GM18505 (cell line): ENCODE measurements around the gene PREX1.
"Not testable (repeated sequence)": the region's sequence is repeated elsewhere in the genome, so short reads cannot be mapped to it uniquely, and the experiment has no call there.

ENCODE experiments used
- ATAC-seq: cut with Tn5 transposase; IDR thresholded peaks from one replicate; pipeline ENCODE4 v1.9.1; 2021; ENCODE audit not compliant: unreplicated experiment
- POLR2A ChIP-seq: IDR thresholded peaks from 4 replicates; pipeline ENCODE4 v1.6.1; 2011; ENCODE audit warnings: borderline replicate concordance; ENCODE audit not compliant: insufficient read depth, insufficient read length; ENCODE audit errors: extremely low read depth

Gene PREX1

DNA sequence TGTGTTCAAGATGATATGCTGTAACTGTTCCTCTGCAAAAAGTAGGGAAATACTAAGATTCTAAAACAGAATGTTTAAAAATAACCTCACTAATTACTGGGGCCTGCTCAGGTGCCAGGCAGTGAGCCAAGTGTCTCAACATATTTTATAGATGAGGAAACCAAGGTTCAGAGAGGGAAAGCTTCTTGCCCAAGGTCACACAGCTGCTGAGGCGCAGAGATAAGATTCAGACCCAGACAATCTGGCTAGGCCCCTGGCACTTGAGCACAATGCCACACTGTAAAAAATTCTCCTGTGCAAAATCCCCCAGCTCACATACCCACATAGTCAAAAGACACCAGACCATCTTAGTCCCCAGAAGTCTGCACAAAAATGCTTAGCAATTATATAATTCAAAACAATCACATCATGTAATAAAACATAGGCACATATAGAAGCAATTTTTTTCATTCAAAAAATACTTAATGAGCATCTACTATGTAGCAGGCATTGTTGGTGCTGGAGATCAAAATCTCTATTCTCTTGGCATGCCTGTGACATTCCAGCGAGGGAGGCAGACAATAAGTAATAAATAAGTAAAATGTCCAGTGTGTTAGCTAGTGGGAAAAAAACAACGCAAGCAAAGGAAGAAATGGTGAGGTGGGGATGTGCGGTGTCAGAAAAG lies 10.3 kb downstream of the PREX1 start:
- no peak for TF ChIP-seq POLR2A
- no peak for ATAC-seq

DNA sequence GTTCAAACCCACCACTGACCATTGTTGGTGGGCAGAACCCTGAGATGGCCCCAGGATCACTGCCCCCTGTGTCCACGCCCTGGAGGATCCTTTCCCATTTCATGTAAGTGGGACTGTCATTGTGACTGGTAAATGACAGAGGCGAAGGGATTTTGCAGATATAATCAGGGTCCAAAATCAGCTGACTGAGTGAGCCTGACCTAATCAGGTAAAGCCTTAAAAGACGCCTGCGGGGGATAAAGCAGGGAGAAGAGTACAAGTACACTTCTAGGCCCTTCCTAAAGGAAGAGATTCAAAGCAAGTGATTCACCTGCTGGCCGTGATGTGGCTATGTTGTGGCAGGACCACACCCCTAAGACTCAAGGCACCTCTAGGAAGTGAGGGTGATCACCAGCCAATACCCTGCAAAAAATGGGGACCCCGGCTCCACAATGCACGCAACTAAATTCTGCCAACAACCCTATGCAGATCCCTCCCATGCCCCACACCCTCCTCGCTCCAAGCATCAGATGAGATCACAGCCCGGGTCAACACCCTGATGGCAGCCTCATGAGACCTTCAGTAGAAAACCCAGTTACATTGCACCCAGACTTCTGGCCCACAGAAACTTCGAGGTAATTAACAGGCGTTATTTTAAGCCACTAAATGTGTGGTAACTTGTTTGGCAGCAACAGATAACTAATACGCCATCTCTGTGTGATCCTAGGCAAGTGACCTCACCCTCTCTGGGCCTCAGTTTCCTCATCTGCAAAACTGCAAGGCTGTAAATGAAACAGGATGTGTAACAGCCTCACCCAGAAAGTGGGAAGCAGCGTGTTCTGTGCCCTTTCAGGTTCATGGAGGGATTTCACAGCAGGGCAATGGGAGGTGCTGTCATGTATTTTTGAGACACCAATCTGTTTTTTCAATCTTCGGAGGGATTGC lies 11.3 kb downstream of the PREX1 start:
- no peak for ATAC-seq
- no peak for TF ChIP-seq POLR2A

DNA sequence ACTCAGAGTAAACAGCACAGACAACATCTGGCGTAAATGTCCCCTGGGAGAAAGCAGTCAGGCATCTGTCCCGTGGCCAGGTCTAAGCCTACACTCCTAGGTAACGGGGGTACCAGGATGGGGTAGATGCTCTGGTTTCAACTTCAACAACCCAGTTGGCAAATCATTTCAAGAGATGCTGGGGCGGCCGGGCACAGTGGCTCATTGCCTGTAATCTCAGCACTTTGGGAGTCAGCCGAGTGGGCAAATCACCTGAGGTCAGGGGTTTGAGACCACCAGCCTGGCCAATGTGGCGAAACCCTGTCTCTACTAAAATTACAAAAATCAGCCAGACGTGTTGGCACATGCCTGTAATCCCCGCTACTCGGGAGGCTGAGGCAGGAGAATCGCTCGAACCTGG lies 12.3 kb downstream of the PREX1 start:
- no peak for ATAC-seq
- TF ChIP-seq POLR2A: no peak

DNA sequence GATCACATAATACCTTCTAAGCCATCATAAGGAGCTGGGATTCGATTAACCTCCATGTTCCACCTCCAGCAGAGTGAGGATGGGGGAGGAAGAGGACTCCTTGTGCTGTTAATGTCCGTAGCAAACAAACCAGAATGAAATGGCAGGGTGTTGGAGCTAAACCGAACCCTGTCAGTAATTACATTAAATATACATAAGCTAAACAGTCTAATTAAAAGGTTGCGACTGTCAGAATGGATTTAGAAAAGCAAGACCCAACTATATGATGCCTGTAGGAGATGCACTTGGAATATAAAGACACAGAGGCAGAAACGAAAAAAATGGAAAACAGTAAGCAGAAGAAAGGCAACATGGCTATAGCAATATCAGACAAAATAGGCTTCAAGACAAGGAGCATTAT lies 13.2 kb downstream of the PREX1 start:
- ATAC-seq: no peak
- no peak for TF ChIP-seq POLR2A

DNA sequence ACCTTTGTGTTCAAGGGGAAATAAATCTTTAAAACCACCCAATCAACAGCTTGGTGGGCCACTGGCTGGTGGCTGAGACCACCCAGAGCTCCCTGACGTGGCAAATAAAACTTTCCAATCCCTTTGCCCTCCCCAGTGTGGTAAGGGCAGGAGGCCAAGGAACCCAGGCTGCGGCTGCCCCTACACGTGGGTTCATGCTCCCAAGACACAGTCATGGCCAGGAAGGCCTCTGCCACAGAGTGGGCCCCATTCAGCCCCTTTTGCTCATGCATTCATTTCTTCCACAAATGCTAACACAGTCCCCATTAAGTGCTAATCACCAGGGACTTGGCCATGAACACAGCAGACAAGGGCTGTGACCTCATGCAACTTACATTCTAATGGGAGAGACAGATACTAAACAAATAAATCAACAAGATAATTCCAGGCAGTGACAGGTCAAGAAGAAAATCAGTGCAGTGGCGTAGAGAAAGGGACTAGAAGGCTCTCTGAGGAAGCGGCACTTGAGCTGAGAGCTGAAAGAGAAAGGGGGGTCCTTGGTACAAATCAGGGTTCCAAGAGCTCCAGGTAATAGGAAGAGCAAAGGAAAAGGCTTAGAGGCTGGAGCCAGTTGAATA lies 13.8 kb downstream of the PREX1 start:
- no peak for ATAC-seq
- no peak for TF ChIP-seq POLR2A

DNA sequence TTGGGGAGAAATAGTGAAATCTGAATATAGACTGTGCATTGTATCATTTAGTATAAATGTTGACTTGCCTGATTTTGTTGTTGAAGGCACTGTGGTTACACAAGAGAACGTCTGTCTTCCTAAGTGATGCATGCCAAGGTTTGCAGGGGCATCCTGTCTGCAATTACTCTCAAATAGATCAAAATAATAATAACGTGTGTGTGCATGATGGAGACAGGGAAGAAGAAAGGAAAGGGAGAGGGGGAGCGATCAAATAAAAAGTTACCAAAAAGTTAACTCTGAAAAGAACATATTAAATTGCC lies 14.4 kb downstream of the PREX1 start:
- TF ChIP-seq POLR2A: no peak
- no peak for ATAC-seq

DNA sequence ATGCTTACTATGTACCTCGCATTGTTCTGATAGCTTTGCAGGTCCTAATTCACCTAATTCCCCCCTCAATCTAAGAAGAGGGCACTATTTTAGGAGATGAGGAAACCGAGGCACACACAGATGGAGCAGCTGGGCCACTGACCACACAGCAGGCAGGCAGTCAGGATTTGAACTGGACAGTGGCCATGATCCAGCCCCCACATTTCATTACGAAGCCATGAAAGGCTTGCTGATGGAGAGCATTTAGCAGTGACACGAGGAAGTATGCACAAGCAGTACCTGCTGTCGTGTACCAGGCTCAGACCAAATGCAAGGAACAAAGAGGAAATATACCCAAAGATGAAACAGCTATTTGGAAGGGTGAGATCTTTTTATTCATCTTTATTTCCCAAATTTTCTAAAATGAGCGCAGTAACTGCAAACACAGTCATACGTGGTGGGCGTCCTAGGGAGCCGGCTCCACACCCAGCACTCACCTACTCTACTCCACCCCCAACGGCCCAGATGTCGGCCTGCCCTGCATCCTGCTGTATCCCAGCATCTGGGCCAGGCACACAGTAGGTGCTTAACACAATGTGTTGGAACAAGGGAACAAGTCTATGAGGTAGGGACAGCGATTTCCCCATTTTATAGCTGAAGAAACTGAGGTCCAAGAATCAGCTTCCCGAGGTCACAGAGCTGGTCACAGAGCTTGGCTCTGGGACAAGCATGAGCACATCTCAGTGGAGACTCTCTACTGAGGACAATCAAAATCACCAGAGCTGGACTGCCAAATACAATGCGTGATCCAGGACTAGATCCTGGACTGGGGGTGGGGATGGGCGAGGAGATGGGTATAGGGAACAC lies 15.0 kb downstream of the PREX1 start:
- TF ChIP-seq POLR2A: no peak
- ATAC-seq: no peak

DNA sequence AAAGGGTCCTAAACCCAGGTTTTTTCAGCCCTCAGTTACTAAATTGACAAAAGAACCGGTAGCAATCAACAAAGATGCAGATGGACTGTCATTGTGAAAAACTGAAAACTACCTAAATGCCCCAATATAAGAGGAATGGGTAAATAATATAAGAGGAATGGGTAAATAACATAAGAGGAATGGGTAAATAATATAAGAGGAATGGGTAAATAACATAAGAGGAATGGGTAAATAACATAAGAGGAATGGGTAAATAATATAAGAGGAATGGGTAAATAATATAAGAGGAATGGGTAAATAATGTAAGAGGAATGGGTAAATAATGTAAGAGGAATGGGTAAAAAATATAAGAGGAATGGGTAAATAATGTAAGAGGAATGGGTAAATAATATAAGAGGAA lies 15.7 kb downstream of the PREX1 start:
- ATAC-seq: not testable (repeated sequence)

DNA sequence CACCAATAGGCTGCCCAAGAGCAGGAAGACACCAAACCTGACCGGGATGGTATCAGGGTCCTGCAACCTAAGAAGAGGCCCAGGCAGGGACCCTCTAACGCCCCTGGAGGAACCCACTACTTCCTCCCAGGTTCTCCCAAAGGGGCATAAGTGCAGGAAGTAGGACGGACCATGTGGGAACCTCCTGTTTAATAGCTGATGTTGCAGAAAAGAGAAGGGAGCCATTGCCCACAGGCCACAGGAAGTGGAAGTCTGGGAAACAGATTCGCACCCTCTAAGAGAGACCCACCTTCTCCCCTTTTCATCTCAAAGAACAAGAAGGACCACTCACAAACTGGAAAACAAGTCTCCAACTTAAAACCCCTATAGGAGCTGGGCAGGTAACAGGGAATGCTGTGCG lies 18.1 kb downstream of the PREX1 start:
- no peak for ATAC-seq
- TF ChIP-seq POLR2A: no peak

DNA sequence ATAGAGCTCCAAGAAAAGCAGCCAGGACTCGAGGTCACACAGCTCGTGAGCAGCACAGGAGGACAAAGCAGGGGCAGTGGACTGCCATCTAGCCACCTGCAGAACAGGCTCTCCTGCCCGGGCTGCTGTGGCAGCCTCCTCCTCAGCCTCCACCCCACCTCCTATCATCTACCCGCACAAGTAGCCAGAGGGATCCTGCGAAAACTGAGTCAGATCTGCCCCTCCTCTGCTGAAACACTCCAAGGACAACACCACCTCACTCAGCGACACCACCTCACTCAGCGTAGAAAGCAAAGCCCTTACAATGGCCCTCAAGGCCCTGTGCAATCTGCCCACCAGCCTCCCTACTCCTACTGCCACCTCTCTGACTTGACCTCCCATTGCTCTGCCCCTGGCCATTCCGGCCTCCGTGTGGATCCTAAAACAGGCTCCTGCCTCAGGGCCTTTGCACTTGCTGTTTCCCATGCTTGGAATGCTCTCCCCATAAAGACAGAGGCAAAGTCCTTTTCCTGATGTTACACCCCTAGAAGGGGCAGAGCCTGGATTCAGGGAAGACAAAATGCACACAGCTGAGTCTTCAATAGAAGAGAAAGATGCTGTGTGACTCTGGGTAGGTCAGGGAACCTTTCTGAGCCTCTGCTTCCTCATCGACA lies 19.3 kb downstream of the PREX1 start:
- ATAC-seq: no peak
- no peak for TF ChIP-seq POLR2A

DNA sequence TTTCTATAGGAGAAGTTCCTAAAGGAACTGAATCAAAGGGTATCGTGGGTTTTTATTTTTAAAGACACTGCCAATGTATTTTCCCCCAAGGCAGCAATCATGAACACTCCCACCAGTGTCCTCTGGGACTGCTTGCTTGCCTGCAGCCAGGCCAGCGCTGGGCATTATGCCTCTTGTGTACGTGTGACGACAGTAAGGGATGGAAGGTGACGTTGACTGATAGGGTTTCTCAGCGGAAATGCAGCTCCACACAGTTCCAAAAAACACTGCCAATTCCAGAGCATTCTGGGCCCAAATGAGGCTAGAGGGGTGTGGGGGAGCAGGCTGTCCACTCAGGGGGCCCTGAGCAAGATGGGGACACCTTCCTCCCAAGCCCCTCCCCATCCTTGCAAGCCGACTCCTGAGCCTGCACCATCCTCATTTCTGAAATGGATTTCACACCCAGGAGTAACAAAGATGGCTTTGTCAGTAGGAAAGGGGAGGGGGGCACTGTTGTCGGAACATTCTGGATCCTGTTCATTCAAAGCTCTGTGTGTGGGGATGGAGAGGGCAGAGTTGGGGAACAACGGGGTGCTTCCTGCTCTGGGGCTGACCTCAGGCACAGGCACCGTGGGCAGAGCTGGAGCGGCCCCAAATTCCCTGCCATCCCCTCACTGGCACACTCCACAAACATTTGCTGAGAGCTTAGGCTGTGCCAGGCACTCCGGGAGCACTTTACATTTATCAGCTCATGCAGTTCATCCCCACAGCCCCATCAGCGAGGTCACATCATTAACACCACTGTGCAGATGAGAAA lies 20.0 kb downstream of the PREX1 start:
- ATAC-seq: no peak
- no peak for TF ChIP-seq POLR2A

DNA sequence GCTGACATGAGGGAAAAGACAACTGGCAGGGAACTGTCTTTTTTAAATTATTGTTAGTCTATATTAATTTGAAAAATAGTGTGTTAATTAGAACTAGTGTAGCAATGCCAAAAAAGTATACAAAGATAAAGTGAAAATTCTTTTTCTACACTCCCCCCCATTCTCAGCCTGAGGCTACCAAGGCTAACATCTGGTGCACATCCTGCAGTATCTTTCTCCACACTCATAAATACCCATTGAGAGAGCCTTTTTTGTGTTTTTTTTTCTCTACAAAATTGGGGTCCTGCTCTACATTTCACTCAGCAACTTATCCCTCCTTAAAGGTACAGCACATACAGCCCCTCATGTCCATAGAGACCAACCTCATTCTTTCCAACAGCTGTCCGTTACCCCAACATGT lies 20.7 kb downstream of the PREX1 start:
- no peak for TF ChIP-seq POLR2A
- ATAC-seq: no peak
